NCI-H2107 treated with DMSO at 0.1 percent for 48 hours (cell line): ENCODE data around the gene RELL2.

ENCODE experiments used
- DNase-seq: peaks from one replicate; lab custom pipeline; 2025; ENCODE audit not compliant: unreplicated experiment; lab: John Stamatoyannopoulos, UW

Gene RELL2

DNA sequence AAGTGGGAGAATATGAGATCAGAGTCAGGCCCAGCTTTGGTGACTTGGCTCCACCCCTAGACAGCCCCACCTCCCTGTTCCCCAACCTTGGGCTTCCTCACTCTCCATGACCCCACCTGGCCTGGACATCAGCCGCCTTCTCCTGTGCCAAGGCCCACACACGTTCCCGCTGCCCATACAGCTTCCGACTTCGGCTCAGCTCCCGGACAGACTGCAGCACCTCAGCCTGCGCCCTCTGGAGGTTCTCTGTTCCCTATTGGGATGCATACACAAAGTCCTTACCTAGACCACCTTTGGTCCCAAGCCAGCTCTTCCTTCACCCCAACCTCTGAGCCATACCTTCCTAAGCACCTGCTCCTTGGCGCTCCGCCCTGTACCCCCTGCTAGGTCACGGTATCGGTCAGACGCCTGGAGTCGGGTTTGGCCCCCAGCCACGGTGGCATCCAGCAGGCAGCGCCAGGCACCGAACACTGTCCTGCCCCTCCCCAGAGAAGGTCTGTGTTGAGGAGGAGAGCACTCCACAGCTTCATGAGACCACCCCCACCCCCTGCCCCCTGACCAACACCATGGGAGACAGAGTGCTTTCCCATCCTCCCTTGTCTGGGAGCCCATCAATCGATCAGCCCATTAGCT is 12.4 kb downstream of the RELL2 start:
- no peak for DNase-seq

DNA sequence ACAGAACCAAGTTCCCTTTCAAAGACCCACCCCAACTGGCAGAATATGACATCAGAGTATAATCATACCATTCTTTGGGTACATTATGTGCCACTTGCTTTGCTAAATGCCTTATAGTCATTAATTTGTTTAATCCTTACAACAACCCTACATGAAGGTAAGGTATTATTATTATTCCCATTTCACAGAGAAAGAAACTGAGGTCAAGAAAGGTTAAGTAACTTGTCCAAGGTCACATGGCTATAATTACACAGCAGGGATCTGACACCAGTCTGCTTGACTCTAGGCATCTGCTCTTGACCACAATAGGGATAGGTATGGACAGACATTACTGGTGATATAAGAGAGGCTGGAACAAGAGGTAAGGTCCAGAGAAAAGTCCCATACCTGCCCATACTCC is 13.2 kb downstream of the RELL2 start:
- no peak for DNase-seq

DNA sequence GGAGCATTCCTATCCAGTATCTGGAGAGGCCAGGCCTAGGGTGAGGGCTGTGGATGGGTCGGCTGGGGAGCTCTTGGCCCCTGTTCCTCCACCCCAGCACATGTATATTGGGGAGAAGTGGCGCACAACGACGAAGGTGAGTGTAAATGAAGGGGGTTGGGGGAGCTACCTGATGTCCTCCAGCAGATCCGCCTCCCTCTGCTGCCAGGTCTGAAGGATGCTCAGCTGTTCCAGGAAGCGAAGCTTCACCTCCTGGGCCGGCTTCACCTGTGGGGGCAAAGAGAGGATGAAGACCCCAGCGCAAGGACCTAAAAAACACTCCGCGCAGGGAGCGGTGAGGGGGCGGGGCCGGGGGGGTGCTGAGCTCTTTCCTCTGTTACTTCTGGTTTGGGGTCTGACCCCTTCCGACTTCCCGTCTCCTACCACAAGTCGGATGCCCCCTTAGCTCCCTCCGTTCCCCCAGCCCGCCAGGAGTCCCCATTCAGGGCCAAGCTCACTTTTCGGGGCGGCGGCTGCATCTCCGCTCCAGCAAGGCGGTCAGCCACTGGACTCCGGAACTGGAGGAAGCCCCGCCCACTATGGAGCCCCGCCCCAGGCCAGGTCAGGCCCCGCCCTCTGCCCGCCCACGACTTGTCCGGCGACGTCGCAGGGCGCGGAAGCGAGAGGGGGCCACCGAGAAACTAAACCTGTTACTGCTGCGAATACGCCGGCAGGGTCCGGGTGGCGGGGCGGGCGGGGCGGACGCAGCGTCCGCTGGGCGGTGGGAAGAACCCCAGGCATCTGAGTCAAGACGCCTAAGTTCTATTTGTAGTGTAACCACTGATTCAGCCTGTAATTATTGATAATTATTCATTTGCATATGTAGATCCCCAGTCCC is 14.3 kb downstream of the RELL2 start, which contains the start of gene FCHSD1:
FCHSD1 (minus strand) TSS at position 568 of the 877 bp plus-strand sequence; CDS start at position 518, 50 bp downstream.
- no peak for DNase-seq

DNA sequence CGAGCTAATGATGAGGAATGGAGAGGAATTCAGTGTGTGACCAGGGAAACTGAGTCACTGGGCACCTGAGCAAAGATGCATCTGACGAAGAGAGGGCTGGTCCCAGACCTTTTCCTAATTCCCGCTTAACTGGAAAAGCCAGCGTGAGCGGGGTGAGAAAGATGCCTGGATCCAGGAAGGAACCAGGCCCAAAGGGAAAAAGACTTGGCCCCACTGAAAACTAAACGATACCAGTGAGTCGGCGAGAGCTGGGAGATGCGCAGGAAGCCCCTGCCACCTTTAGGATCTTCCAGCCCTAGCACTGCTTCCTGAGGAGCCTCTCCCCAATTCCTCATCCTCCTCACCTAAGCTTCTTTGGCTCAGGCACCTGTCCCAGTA is 14.9 kb downstream of the RELL2 start:
- DNase-seq: no peak

DNA sequence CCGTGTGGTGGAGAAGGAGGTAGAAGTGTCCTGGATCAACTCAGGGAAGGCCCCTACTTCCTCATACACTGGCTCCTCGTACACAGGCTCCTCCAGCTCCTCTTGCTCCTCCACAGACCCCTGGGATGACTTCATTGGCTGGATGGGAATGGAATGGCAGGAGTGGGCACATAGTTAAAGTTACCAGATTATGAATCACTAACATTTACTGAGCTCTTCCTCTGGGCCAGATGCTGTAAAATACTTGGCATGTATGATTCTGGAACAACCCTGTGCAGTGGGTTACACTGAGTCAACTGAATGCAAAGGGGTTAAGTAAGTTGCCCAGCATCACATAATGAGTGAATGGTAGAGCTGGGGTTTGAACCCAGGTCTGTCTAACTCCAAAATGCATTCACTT is 17.5 kb downstream of the RELL2 start:
- DNase-seq: no peak

DNA sequence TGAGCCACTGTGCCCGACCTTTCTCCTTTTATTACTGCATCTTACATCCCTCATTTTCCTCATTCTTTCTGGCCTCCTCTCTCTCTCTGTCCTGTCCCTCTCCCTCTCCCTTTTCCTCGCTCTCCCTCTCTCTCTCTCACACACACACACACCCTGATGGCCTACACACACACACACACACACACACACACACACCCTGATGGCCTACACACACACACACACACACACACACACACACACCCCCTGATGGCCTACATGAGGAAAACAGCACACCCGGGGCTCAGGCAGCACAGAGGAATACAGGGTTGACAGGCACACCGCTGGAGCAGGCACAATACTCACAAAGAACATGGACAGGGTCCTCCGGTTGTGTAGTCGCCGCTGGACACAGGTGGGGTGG is 18.2 kb downstream of the RELL2 start:
- no peak for DNase-seq

DNA sequence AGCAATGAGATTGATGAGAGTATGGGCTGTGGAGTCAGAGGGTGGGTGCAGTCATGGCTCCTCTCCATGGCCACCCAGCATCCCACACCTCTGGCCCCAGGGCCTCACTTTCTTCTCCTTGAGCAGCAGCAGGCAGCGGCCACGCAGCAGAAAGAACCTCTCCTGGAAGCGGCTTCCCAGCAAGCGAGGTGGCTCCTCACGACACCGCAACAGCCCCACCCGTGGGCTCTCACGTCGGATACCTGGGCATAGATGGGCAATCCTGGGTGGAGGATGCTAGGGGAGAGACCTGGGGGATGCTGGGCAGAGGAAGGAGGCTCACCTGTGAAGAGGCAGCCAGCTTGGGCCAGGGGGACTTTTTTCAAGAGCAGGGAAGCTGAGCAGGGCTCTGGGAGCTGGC is 19.6 kb downstream of the RELL2 start:
- no peak for DNase-seq

DNA sequence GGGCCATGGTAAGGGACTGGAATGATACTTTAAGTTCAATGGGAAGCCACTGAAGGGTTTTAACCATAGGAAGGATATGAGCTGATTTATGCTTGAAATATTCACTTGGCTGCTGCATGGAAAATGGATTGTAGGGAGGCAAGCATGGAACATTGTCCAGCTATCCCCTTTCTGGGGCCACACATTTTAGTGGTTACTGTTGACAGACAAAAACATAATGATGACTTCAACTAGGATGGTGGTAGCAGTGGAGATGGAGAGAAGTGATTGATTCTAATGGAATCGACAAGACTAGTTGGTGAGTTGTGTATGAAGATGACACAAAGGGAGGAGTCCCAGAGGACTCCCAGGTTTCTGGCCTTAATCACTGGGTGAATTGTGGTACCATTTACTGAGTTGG is 20.6 kb downstream of the RELL2 start:
- no peak for DNase-seq

DNA sequence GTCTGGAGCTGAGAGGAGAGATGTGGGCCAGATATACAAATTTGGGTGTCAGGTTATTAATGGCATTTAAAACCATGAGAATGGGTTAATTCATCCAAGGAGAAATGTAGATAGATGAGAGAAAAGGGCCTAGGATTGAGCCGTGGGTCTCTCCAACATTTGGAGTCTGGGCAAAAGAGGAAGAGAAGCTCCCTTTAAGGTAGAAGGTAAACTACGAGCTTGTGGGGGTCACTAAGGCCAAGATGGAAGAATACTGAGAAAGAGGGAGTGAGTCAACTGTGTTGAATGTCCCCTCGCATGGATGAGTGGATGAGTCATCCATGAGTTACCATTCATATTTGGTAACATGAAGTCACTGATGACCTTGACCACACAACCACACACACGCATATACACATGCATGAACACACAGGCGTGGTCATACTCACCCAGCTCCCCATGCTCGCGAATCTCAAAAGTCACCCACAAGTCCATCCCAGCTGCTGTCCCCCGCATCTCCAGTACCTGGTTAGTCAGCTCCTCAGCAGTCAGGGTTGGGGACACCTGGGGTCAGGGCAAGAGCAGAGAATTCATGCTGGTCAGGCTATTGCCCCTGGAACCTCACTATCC is 21.2 kb downstream of the RELL2 start:
- DNase-seq: no peak

DNA sequence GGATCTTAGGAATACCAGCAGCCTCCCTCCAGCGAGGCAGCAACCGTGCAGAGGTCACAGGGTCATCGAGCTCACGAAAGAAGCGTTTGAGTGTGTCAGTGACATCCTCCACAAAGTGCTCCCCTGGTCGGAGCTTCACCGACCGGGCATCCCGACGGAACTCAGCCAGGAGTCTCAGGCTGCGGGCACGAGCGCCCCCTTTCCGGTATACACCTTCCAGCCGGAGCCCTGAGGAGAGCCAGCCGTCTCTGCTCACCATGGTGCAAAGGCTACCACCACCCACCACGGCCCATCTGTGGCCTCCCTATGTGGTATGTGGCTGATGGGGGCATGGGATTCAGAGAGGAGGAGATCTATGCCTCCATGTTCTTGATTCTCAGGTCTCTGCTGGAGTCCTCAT is 25.2 kb downstream of the RELL2 start:
- no peak for DNase-seq

DNA sequence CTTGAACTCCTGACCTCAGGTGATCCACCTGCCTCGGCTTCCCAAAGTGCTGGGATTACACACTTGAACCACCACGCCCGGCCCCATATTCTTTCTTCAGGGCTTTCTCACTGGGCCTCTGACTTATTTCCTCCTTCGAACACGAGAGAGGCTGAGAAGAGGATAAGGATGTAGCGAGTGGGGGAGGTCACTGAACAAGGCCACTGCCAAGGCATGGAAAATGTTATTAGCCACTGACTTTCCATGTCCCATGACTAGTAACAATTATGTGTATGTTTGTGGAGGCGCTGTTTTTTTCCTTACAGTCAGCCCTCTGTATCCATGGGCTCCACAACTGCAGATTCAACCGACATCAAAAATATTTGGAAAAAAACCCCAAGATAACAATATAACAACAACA is 26.7 kb downstream of the RELL2 start:
- no peak for DNase-seq

DNA sequence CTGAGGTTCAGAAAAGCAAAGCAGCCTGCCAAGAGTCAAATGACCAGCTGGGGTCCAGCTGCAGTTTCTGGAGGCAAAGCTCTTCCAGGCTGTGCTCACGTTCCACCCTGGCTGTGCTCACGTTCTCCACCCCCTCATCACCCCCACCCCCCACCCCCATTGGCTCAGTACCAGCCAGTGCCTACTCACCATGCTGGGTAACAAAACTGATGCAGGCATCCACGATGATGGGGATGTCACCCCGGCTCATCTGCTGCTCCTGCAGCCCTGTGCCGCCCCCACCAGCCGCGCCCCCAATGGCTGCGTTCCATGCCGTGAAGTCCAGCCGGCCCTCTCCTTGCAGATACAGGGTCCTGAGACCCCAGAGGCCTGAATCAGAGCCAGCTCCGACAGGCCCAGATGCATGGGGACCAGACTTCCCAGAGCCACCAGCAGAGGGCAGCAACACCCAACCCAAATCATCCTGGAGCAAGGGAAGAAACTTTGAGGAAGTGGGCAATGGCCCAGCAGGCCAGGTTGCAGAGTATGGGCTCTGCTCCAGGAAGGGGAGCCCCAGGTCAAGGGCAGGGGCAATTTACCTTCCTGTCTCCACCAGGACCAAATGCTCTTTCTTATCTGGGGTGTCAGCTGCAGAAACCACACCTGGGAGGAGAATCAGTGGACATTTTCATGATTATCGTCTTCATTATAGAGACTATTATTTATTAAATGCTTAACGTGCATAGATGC is 28.1 kb downstream of the RELL2 start:
- DNase-seq: peak; percentile 6

DNA sequence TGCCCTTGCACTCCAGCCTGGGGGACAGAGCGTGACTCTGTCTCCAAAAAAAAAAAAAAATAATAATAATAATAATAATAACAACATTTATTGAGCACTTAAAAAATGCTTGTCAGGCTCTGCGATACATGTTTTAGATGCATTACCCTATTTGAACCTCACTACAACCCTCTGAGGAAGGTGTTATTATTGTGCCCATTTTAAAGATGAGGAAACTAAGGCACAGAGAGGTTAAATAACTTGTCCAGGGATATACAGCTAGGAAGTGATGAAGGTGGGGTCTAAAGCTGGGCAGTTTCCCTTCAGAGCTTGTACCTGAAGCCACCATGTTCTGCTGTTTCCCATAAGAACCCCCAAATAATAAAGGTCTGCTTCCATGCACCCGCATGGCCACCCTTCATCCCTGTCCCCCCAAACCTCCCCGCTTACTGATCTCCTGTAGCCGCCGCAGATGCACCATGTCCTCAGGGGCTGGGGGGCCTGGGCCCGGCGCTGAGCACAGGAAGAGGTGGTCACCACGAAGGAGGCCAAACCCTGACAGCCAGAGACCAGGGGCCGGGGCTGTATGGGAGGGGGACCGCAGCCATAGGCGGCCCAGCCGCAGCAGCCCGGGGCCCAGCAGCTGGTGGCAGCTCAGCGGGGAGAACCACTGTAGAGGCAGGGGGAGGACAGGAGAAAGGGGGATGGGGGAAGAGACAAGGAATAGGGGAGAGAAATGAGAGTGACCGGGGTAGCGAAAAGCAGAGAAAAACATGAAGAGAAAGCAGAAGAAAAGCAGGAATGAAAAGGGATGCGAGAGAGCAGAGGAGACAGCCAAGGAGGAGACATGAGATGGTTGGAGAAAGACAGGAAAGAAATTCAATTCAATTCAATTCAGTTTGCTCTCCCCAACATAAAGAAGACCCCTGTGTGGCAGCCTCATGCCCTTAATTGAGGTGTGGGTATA is 29.5 kb downstream of the RELL2 start:
- DNase-seq: no peak

DNA sequence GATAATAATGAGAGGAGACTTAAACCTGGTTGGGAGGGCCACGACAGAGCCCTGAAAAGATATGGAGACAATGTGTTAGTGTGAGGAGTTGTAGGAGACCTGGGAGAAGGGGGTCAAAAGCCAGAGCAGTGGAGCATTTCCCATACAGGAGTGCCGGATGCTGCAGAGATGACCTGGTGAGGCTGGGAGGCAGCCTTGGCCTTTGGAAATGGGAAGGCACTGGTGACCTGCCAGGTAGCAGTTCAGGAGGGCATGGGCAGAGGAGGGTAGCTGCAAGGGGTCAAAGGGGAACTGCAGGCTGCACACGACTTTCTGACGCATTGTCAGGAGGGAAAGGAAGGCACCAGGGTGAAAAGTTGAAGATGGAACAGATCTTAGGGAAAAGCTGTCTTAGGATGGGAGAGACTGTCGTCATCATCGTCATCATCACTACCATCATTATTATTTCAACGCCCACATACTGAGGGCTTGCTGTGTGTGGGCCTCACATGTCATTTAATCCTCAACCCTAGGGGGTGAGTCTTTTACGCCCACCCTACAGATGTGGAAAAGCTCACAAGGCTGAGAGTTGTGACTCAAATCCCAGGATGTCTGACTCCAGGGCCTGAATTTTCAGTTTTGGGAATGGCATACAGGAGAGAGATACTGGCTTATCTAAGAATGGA is 31.9 kb downstream of the RELL2 start:
- no peak for DNase-seq

DNA sequence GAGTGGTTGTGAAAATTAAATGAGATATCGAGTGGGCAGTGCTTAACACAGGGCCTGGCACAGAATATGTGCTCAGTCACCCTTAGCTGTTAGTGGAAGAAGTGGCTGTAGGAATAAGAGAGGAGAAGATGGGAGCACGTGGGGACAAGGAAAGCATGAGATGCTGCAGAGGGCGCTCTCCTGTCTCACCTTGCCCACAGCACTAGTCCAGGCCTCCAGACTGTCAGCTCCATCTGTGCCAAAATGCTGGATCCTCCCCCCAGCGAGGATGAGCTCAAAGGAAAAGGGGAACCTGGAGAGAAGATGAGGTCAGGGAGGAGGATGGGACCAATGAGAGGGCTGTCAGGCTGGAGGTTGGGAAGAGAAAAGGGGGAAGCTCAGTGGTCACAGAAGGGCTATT is 32.7 kb downstream of the RELL2 start:
- no peak for DNase-seq

DNA sequence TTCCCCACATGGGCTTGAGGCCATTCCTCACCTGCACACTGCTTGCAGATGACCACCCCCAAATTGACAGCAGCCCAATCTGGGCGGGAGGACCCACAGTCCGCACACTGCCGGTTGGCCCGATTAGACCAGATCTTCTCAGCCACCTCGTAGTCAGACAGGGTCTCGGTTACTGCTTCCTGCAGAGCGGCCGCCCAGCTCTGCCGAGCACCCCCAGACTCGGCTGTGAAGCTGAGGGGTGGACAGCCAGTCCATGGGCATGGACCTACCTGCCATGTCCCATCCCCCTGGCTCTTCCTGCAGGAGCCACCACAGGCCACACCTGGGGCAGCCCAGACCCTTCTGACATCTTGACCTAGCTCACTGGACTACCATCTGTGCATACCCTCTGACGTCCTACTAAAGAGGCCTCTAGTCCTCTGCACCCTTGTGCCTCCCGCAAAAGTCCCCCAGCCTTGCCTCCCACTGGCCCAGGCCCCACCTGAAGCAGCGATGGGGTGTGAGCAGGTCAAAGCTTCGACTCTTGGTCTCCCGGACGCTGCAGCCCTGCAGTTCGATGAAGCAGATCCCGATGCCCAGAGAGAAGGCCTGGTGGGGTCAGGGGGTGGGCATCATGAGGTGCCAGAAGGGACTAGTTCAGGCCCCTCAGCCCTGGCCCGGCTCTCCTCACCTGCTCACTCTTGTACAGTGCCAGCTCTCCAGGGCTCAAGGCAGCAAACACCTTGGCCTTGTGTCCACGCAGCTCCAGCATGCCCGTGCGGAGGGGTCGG is 35.5 kb downstream of the RELL2 start:
- no peak for DNase-seq

DNA sequence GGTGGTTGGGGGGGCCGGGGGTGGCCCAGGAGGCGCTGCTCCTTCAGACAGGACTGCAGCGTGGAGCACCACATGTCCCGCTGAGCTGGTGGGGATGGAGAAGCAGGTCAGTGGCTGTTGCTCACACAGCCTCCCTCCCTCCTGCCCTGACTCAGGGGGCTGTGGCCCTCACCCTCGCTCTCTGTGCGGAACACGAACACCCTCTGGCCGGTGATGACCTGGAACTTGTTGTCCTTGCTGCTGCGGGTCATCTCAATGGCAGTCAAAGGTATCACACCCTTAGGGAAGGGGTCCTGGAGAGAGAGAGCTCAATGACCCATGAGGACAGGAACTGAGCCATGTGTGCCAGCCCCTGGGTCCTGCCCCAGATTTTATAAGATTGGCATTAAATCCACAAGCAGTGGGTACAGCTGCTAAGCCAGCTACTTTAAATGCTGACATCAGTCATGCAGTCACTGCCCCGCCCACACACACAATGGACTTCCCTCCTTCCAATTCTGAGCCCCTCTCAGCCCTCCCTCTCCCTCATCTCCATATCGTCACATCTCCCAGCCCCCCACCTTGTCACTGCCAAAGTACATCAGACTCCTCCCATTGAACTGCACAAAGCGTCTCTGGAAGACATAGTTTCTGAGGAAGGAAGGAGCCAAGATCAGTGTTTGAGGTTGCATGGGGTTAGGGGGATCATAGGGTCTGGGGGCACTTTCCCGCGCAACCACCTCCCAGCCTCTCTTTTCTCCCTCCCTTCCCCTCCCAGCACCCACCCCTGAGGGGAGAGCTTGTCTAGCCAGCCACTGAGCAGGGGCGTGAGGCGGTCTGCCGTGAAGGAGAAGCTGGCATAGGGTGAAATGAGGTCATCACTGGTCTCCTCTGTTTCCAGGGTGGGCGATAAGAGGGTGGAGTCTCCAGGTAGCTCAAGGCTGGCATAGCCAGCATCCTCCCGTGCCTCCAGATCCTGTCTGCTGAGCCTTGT is 36.3 kb downstream of the RELL2 start:
- no peak for DNase-seq

DNA sequence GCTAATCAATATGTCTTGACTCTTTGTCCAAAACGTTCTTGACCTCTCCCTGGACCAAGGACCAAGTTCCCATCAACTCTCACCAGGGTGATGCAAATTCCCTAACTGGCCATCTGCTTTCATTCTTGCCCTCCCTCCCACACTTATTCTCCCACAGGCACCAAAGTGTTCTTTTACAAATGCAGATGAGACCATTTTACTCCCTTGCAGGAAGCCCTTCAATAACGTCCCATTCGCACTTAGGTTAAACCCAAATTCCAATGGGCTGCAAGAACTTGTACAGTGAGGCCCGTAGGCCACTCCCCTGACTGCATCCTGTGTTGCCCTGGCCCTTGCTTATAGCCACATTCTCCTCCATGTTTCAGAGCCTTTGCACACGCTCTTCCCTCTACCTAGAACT is 38.0 kb downstream of the RELL2 start:
- DNase-seq: no peak
